Endothelial cell of umbilical vein (primary cell): ENCODE data around the gene AGRP.

Source experiments
- CTCF ChIP-seq, 2 donors: IDR thresholded peaks; 1 replicate in 1 of 2; 2 replicates in 1 of 2; pipeline ENCODE4 v1.5.1; 2011; ENCODE audit warnings: low read length in 2 of 2, mild to moderate bottlenecking in 2 of 2, moderate library complexity in 2 of 2, control low read depth in 1 of 2, inconsistent platforms in 1 of 2, low read depth in 1 of 2; ENCODE audit not compliant: insufficient read depth in 1 of 2; ENCODE audit errors: extremely low read depth in 1 of 2
- EZH2 ChIP-seq: IDR thresholded peaks from 2 replicates; pipeline ENCODE4 v1.6.1; 2012; ENCODE audit warnings: borderline replicate concordance, low read depth, mild to moderate bottlenecking, moderate library complexity, low read length, inconsistent platforms; ENCODE audit not compliant: severe bottlenecking
- FOS ChIP-seq: IDR thresholded peaks from 2 replicates; pipeline ENCODE4 v1.6.1; 2011; ENCODE audit warnings: mild to moderate bottlenecking, low read length, moderate library complexity, borderline replicate concordance; ENCODE audit not compliant: insufficient read depth
- GATA2 ChIP-seq: IDR thresholded peaks from 2 replicates; pipeline ENCODE4 v1.7.0; 2011; ENCODE audit warnings: low read depth, mild to moderate bottlenecking, moderate library complexity, mixed read lengths, low read length; ENCODE audit not compliant: insufficient read length, insufficient read depth
- JUN ChIP-seq: IDR thresholded peaks from 2 replicates; pipeline ENCODE4 v1.6.1; 2011; ENCODE audit warnings: borderline replicate concordance, low read depth; ENCODE audit not compliant: insufficient read length, insufficient read depth
- MAX ChIP-seq: IDR thresholded peaks from 2 replicates; pipeline ENCODE4 v1.6.1; 2011; ENCODE audit not compliant: insufficient read depth, insufficient read length
- MYC ChIP-seq: IDR thresholded peaks from one replicate; pipeline ENCODE4 v1.6.1; 2011; ENCODE audit warnings: mild to moderate bottlenecking, low read depth, low read length
- POLR2A ChIP-seq: IDR thresholded peaks from 2 replicates; pipeline ENCODE4 v1.6.1; 2012; ENCODE audit warnings: low read depth, mild to moderate bottlenecking, control low read depth, low read length
- POLR2AphosphoS5 ChIP-seq: IDR thresholded peaks from 2 replicates; pipeline ENCODE4 v1.6.1; 2012; ENCODE audit warnings: low read depth, mild to moderate bottlenecking, control low read depth, low read length, moderate library complexity; ENCODE audit not compliant: insufficient read depth

GRCh38 chr16:67474551-67475455 is 8.5 kb downstream of the AGRP start:
- TF ChIP-seq CTCF (IDR thresholded peaks at IDR 0.05; ENCODE audit: extremely low read depth in 1 of 2, insufficient read depth in 1 of 2, low read depth in 1 of 2, low read length in 2 of 2) (no peak), GATA2 (no peak), POLR2A (no peak), MAX (no peak), POLR2AphosphoS5 (no peak), MYC (no peak), JUN (no peak), EZH2 (no peak), FOS (no peak)
